Measurements from ENCODE around the gene TDP2. TPM values are rescaled to one million over a fixed set of nuclear protein-coding genes. Genes with fewer than 3 reads are reported as not detected.

The TDP2 gene
- polyA plus RNA-seq, 1 donor from 2014 or later: 49.0 TPM

GRCh38 chr6:24640166-24640565 lies 26.5 kb downstream of the TDP2 start:
- no peak overlapping the region for H3K4me2 ChIP-seq (ENCODE audit: low read length)
- no peaks in the 10 kb centered on the region for H3K79me2 ChIP-seq (replicated peaks; ENCODE audit: insufficient read depth, low read length)
- H3K9ac ChIP-seq (ENCODE audit: low read length): no peak overlapping the region
- no peaks in the 10 kb centered on the region for H3K9me3 ChIP-seq (ENCODE audit: low read length)
- no peaks in the 10 kb centered on the region for H3K36me3 ChIP-seq (ENCODE audit: insufficient read depth, low read length)
- no peaks in the 10 kb centered on the region for H3K9me2 ChIP-seq (ENCODE audit: insufficient read depth, low read length)
- no peaks in the 10 kb centered on the region for H3F3A ChIP-seq (ENCODE audit: insufficient read depth, low read length, poor library complexity, severe bottlenecking)
- H3K4me3 ChIP-seq (ENCODE audit: low read length): no peak overlapping the region
- H3K27me3 ChIP-seq (ENCODE audit: insufficient read depth, low read depth, low read length): no peaks in the 10 kb centered on the region
- H3K27ac ChIP-seq (ENCODE audit: low read length): no peak overlapping the region
- no peaks in the 10 kb centered on the region for H4K20me1 ChIP-seq (ENCODE audit: insufficient read depth)
- TF ChIP-seq REST (IDR thresholded peaks at IDR 0.05; ENCODE audit: borderline replicate concordance) (no peak), POLR2AphosphoS5 (IDR thresholded peaks at IDR 0.05) (no peak), RAD21 (conservative IDR thresholded peaks at IDR 0.05) (no peak), EP300 (conservative IDR thresholded peaks at IDR 0.05; ENCODE audit: poor library complexity, severe bottlenecking) (no peak), MXI1 (conservative IDR thresholded peaks at IDR 0.05; ENCODE audit: poor library complexity, severe bottlenecking) (no peak), SMC3 (conservative IDR thresholded peaks at IDR 0.05; ENCODE audit: poor library complexity) (no peak), CTCF (IDR thresholded peaks at IDR 0.05; ENCODE audit: poor library complexity, severe bottlenecking) (no peak), EZH2 (IDR thresholded peaks at IDR 0.05; ENCODE audit: borderline replicate concordance, insufficient read depth, low read length, poor library complexity, severe bottlenecking) (no peak)
- H2AFZ ChIP-seq (ENCODE audit: low read depth, low read length): no peak overlapping the region

- Histone ChIP-seq H3K4me2 (ENCODE audit: low read length) (no peak overlapping the region), H3K36me3 (ENCODE audit: insufficient read depth, low read length) (no peaks in the 10 kb centered on the region)
- TF ChIP-seq MXI1 (conservative IDR thresholded peaks at IDR 0.05; ENCODE audit: poor library complexity, severe bottlenecking) (no peak), EZH2 (IDR thresholded peaks at IDR 0.05; ENCODE audit: borderline replicate concordance, insufficient read depth, low read length, poor library complexity, severe bottlenecking) (no peak)
These were observed 30.0 kb downstream of the TDP2 start for GRCh38 chr6:24636681-24637080.

GRCh38 chr6:24632573-24632972 lies 34.1 kb downstream of the TDP2 start:
- no peaks in the 10 kb centered on the region for H3K27me3 ChIP-seq (ENCODE audit: insufficient read depth, low read depth, low read length)
- no peak overlapping the region for H2AFZ ChIP-seq (ENCODE audit: low read depth, low read length)
- no peaks in the 10 kb centered on the region for H3K9me2 ChIP-seq (ENCODE audit: insufficient read depth, low read length)
- no peaks in the 10 kb centered on the region for H3F3A ChIP-seq (ENCODE audit: insufficient read depth, low read length, poor library complexity, severe bottlenecking)
- H3K36me3 ChIP-seq (ENCODE audit: insufficient read depth, low read length): no peaks in the 10 kb centered on the region
- H3K9me3 ChIP-seq (ENCODE audit: low read length): no peaks in the 10 kb centered on the region
- H3K79me2 ChIP-seq (replicated peaks; ENCODE audit: insufficient read depth, low read length): no peaks in the 10 kb centered on the region
- H3K9ac ChIP-seq (ENCODE audit: low read length): no peak overlapping the region
- H3K4me3 ChIP-seq (ENCODE audit: low read length): no peak overlapping the region
- H3K27ac ChIP-seq (ENCODE audit: low read length): no peak overlapping the region
- no peaks in the 10 kb centered on the region for H4K20me1 ChIP-seq (ENCODE audit: insufficient read depth)
- TF ChIP-seq EP300 (conservative IDR thresholded peaks at IDR 0.05; ENCODE audit: poor library complexity, severe bottlenecking) (no peak), RAD21 (conservative IDR thresholded peaks at IDR 0.05) (no peak)
- H3K4me2 ChIP-seq (ENCODE audit: low read length): no peak overlapping the region

More at GRCh38 chr6:24636681-24637080, 30.0 kb downstream of the TDP2 start:
- H3K9ac ChIP-seq (ENCODE audit: low read length): no peak overlapping the region
- no peaks in the 10 kb centered on the region for H3K9me3 ChIP-seq (ENCODE audit: low read length)
- no peaks in the 10 kb centered on the region for H3F3A ChIP-seq (ENCODE audit: insufficient read depth, low read length, poor library complexity, severe bottlenecking)
- no peak overlapping the region for H3K4me3 ChIP-seq (ENCODE audit: low read length)
- no peaks in the 10 kb centered on the region for H4K20me1 ChIP-seq (ENCODE audit: insufficient read depth)
- no peaks in the 10 kb centered on the region for H3K79me2 ChIP-seq (replicated peaks; ENCODE audit: insufficient read depth, low read length)
- H3K27me3 ChIP-seq (ENCODE audit: insufficient read depth, low read depth, low read length): no peaks in the 10 kb centered on the region
- H3K9me2 ChIP-seq (ENCODE audit: insufficient read depth, low read length): no peaks in the 10 kb centered on the region
- no peak overlapping the region for H2AFZ ChIP-seq (ENCODE audit: low read depth, low read length)
- H3K27ac ChIP-seq (ENCODE audit: low read length): no peak overlapping the region

All from neural cell (in vitro differentiated cells).